ENCODE data around the gene SLC9A5. TPM values are rescaled to one million over a fixed set of nuclear protein-coding genes. Genes with fewer than 3 reads are reported as not detected.

SLC9A5 gene
- total RNA-seq, 1 experiment from 2014 or later = 1.1 TPM

GRCh38 chr16:67241008-67241900 lies 7.5 kb upstream of the SLC9A5 start:
- POLR2A ChIA-PET (ENCODE audit: unreplicated experiment) = no interaction called here
- Histone ChIP-seq H3K4me3 (ENCODE audit: low read length) (peak overlapping the region; percentile 43), H3K9me3 (ENCODE audit: low read length) (no peaks in the 10 kb centered on the region), H3K27me3 (ENCODE audit: low read length) (no peaks in the 10 kb centered on the region), H2AFZ (ENCODE audit: low read length) (no peak overlapping the region), H3K4me2 (ENCODE audit: low read length) (peak overlapping the region; percentile 79), H3K9ac (ENCODE audit: low read length) (peak overlapping the region; percentile 75), H3K27ac (ENCODE audit: low read length) (peak overlapping the region; percentile 99), H3K4me1 (ENCODE audit: insufficient read depth, low read length) (peaks cover 54% of the 10 kb centered on the region), H3K79me2 (ENCODE audit: low read length) (peaks cover 57% of the 10 kb centered on the region), H3F3A (ENCODE audit: low read length, unreplicated experiment) (peaks cover 15% of the 10 kb centered on the region), H4K20me1 (ENCODE audit: low read length) (no peaks in the 10 kb centered on the region), H3K36me3 (ENCODE audit: low read depth, low read length) (peaks cover 15% of the 10 kb centered on the region), H3K9me2 (replicated peaks; ENCODE audit: low read length) (no peaks in the 10 kb centered on the region)
- ATAC-seq = peak; percentile 32
- BruUV-seq (replicated peaks) = no TSS peak
- TF ChIP-seq CTCF (conservative IDR thresholded peaks at IDR 0.05; ENCODE audit: low read depth, low read length) (no peak), EZH2phosphoT487 (IDR thresholded peaks at IDR 0.05; ENCODE audit: borderline replicate concordance, low read length) (no peak), EZH2 (IDR thresholded peaks at IDR 0.05; ENCODE audit: low read length, unreplicated experiment) (no peak)
- CTCF ChIA-PET = no interaction called here
- DNase-seq = peak; percentile 79
- intact Hi-C loops (cut with micrococcal nuclease) = loop anchor here (10.0 kb wide), 1 partner anchor 46 kb away; the partner anchor contains the start of genes E2F4, ELMO3 and EXOC3L1

GRCh38 chr16:67242138-67242730 lies 6.5 kb upstream of the SLC9A5 start:
- ChIA-PET POLR2A (ENCODE audit: unreplicated experiment) (interaction anchor here (0.6 kb wide), 1 partner anchor 171 kb away, joined by 3 read pairs; no protein-coding TSS in a partner anchor), CTCF (no interaction called here)
- peak overlapping the region; percentile 99 for H3K27ac ChIP-seq (ENCODE audit: low read length)
- peaks cover 11% of the 10 kb centered on the region for H3K36me3 ChIP-seq (ENCODE audit: low read depth, low read length)
- peak overlapping the region; percentile 75 for H3K9ac ChIP-seq (ENCODE audit: low read length)
- no peak overlapping the region for H3K4me3 ChIP-seq (ENCODE audit: low read length)
- H3K4me1 ChIP-seq (ENCODE audit: insufficient read depth, low read length) = peaks cover 54% of the 10 kb centered on the region
- H3K79me2 ChIP-seq (ENCODE audit: low read length) = peaks cover 65% of the 10 kb centered on the region
- no peak for ATAC-seq
- no peaks in the 10 kb centered on the region for H3K9me2 ChIP-seq (replicated peaks; ENCODE audit: low read length)
- no TSS peak for BruUV-seq (replicated peaks)
- H3F3A ChIP-seq (ENCODE audit: low read length, unreplicated experiment) = peaks cover 15% of the 10 kb centered on the region
- H3K4me2 ChIP-seq (ENCODE audit: low read length) = 0 out of 2 replicates have a peak overlapping the region, but pooled peaks have one; percentile 79
- no peaks in the 10 kb centered on the region for H3K9me3 ChIP-seq (ENCODE audit: low read length)
- intact Hi-C loops (cut with micrococcal nuclease) = loop anchor here (10.0 kb wide), 1 partner anchor 47 kb away; the partner anchor contains the start of genes E2F4, ELMO3 and EXOC3L1
- no peak for DNase-seq
- TF ChIP-seq EZH2 (IDR thresholded peaks at IDR 0.05; ENCODE audit: low read length, unreplicated experiment) = no peak
- no peak for TF ChIP-seq CTCF (conservative IDR thresholded peaks at IDR 0.05; ENCODE audit: low read depth, low read length)
- TF ChIP-seq EZH2phosphoT487 (IDR thresholded peaks at IDR 0.05; ENCODE audit: borderline replicate concordance, low read length) = no peak
- no peak overlapping the region for H2AFZ ChIP-seq (ENCODE audit: low read length)
- no peaks in the 10 kb centered on the region for H4K20me1 ChIP-seq (ENCODE audit: low read length)
- no peaks in the 10 kb centered on the region for H3K27me3 ChIP-seq (ENCODE audit: low read length)

All from PC-3 (cell line).